Testis (tissue), 2 donors: ENCODE data around the gene OR52N2.

Experiments used
- CTCF ChIP-seq, 3 experiments: fragments of 450-650 bp in 2 of 3; fragments of 200-600 bp in 1 of 3; sonication (generic) in 1 of 3; IDR thresholded peaks; one replicate each; pipeline ENCODE4 v1.5.1; 2016 to 2019; ENCODE audit warnings: antibody characterized with exemption in 3 of 3, mild to moderate bottlenecking in 2 of 3, moderate library complexity in 1 of 3
- POLR2A ChIP-seq: fragments of 450-650 bp; IDR thresholded peaks from one replicate; pipeline ENCODE4 v1.6.1; 2017; ENCODE audit warnings: antibody characterized with exemption, mild to moderate bottlenecking, moderate library complexity

DNA sequence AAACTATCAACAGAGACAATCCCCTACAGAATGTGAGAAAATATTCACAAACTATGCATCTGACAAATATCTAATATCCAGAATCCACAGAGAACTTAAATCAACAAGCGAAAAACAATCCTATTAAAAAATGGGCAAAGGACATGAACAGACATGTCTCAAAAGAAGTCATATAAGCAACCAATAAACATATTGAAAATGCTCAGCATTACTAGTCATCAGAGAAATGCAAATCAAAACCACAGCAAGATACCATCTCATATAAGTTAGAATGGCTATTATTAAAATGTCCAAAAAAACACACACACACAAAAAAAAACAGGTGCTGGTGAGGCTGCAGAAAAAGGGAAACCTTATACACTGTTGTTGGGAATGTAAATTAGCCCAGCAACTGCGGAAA is 57.1 kb downstream of the OR52N2 start:
- no peak for TF ChIP-seq POLR2A
- no peak for TF ChIP-seq CTCF (IDR thresholded peaks at IDR 0.05)
